ENCODE results near the gene QKI.
"Not testable (repeated sequence)": the region's sequence is repeated elsewhere in the genome, so short reads cannot be mapped to it uniquely, and the experiment has no call there.

The QKI gene

GRCh38 chr6:163414117-163414945, at the start of gene QKI:
Gene QKI (plus strand): TSS chr6:163414718. CDS start chr6:163415194, 476 bp downstream.
- peak; percentile 84 to 86 for DNase-seq

GRCh38 chr6:163366288-163366687, 48.2 kb upstream of the QKI start:
- no peak for DNase-seq

GRCh38 chr6:163367497-163368183, 46.9 kb upstream of the QKI start:
- no peak for DNase-seq

GRCh38 chr6:163369141-163369540, 45.4 kb upstream of the QKI start:
- DNase-seq, result no peak

GRCh38 chr6:163369628-163370365, 44.7 kb upstream of the QKI start:
- no peak for DNase-seq

GRCh38 chr6:163370464-163371117, 43.9 kb upstream of the QKI start:
- DNase-seq, result no peak

GRCh38 chr6:163371129-163371528, 43.4 kb upstream of the QKI start:
- no peak for DNase-seq

GRCh38 chr6:163373240-163373639, 41.3 kb upstream of the QKI start:
- no peak for DNase-seq

- DNase-seq, result no peak
Observed at GRCh38 chr6:163375361-163375760, 39.2 kb upstream of the QKI start.

GRCh38 chr6:163376187-163376586, 38.3 kb upstream of the QKI start:
- DNase-seq, result no peak

- DNase-seq, result no peak
Observed at GRCh38 chr6:163377561-163377960, 37.0 kb upstream of the QKI start.

GRCh38 chr6:163380216-163380615, 34.3 kb upstream of the QKI start:
- no peak for DNase-seq

GRCh38 chr6:163381118-163381756, 33.3 kb upstream of the QKI start:
- DNase-seq, result no peak

- not testable (repeated sequence) for DNase-seq
Observed at GRCh38 chr6:163383396-163383795, 31.1 kb upstream of the QKI start.

GRCh38 chr6:163383912-163384311, 30.6 kb upstream of the QKI start:
- no peak for DNase-seq

- no peak for DNase-seq
Observed at GRCh38 chr6:163384510-163384909, 30.0 kb upstream of the QKI start.

GRCh38 chr6:163385503-163385902, 29.0 kb upstream of the QKI start:
- DNase-seq, result not testable (repeated sequence)

- no peak for DNase-seq
Observed at GRCh38 chr6:163386329-163386908, 28.1 kb upstream of the QKI start.

- DNase-seq, result no peak
Observed at GRCh38 chr6:163387317-163387716, 27.2 kb upstream of the QKI start.

GRCh38 chr6:163389354-163389753, 25.2 kb upstream of the QKI start:
- DNase-seq, result no peak

GRCh38 chr6:163390770-163391169, 23.7 kb upstream of the QKI start:
- DNase-seq, result no peak

- no peak for DNase-seq
Observed at GRCh38 chr6:163391985-163392384, 22.5 kb upstream of the QKI start.
